Measurements from ENCODE around the gene CNRIP1.

Gene CNRIP1

DNA sequence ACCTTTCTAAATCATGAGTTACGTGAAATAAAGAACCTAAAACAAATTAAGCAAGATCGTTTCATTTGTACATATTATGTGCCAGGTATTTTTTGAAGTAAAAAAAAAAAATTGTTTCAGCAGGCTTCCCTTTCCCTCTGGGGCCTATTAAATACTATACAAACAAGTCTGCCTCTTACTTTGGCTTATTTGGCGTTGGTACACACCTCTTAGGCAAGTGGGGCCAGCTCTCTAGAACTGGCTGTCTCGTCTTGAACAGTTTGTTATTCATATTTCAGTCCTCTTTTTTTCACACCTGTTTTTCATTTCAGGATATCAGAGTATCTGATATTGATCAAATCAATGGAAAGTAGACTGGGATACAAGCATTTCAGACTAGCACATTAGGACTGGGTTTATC is 40.1 kb downstream of the CNRIP1 start:
- H3K4me3 ChIP-seq (ENCODE audit: low read depth, low read length), result no peak overlapping the region
- TF ChIP-seq, protein P1, sequence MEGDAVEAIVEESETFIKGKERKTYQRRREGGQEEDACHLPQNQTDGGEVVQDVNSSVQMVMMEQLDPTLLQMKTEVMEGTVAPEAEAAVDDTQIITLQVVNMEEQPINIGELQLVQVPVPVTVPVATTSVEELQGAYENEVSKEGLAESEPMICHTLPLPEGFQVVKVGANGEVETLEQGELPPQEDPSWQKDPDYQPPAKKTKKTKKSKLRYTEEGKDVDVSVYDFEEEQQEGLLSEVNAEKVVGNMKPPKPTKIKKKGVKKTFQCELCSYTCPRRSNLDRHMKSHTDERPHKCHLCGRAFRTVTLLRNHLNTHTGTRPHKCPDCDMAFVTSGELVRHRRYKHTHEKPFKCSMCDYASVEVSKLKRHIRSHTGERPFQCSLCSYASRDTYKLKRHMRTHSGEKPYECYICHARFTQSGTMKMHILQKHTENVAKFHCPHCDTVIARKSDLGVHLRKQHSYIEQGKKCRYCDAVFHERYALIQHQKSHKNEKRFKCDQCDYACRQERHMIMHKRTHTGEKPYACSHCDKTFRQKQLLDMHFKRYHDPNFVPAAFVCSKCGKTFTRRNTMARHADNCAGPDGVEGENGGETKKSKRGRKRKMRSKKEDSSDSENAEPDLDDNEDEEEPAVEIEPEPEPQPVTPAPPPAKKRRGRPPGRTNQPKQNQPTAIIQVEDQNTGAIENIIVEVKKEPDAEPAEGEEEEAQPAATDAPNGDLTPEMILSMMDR (IDR thresholded peaks at IDR 0.05; ENCODE audit: low read depth, low read length, missing control alignments), result no peak
- in situ Hi-C loops (cut with HindIII; ENCODE audit: low sequenced_read_pairs), result no loop called here
- no peak for DNase-seq (ENCODE audit: low read depth)

DNA sequence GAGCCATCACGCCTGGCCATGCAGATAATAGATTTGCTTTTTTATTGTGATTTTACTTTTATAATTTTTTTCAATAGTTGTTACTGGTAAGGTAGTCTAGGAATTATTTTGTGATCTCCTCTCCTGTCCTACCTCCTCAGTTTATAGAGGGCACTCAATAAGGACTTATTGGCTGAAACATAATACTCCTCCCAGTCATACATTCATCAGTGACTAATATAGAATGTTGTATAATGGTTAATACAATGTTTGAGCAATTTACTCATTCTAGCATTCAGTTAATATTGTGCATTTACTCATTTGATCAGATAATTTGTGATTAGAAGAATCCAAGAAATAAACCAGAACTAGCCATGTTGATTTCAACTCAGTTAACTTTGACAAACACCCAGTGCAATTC is 41.6 kb downstream of the CNRIP1 start:
- in situ Hi-C loops (cut with HindIII; ENCODE audit: low sequenced_read_pairs), result no loop called here
- TF ChIP-seq, protein P1 (IDR thresholded peaks at IDR 0.05; ENCODE audit: low read depth, low read length, missing control alignments), result no peak
- no peak for DNase-seq (ENCODE audit: low read depth)
- no peak overlapping the region for H3K4me3 ChIP-seq (ENCODE audit: low read depth, low read length)

DNA sequence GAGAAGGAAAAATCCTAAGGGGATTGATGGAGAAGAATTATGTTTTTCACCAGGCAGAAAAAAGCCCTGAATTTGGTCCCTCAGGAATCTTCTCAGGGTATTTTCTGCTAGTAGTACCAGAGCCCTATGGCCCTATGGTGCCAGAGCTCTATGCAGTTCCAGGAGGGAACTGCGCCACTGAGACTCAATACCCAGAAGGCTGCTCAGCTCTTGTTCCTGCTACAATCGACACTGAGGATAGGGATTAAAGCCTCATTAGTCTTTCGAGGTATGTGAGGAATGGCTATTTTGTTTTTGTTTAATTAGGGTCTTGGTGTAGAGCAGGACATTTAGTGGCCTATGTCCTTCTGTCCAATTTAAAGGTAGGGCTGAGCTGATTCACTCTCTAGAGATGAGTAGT is 45.7 kb downstream of the CNRIP1 start:
- no peak for DNase-seq (ENCODE audit: low read depth)
- H3K4me3 ChIP-seq (ENCODE audit: low read depth, low read length), result no peak overlapping the region
- in situ Hi-C loops (cut with HindIII; ENCODE audit: low sequenced_read_pairs), result no loop called here
- TF ChIP-seq, protein P1 (IDR thresholded peaks at IDR 0.05; ENCODE audit: low read depth, low read length, missing control alignments), result no peak

DNA sequence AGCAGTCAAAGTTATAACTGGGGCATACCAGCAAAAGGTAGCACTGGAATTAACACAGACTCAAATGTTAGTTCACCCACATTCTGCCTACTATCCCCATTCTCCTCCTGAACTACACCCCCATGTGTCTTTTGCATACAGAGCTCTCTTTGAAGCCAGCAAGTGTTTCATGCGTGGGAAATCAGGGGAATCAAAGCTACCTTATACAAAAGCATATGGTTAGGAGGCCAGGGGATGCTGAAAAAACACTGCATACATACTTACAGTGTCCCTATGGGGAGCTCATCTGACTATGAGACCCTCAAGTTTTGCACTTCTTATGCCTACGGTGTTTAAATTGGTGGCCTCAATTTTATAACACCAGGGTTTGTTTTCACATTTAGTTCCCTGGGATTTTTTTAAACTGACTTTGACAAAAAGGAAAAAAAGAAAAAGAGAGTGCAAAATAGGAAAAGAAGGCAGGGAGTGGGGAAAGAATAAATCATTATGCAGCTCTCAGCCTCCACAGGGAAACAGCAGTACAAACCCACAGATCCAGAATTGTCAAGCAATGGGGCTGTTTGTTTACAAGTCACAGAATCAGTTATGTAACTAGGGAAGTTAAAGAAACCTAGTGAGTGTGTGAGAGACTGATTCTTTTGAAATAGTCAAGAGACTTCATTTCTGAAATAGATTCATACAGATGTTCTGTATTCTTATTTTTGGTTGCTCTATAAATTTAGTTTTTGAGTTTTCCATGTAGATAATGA is 47.3 kb downstream of the CNRIP1 start:
- DNase-seq (ENCODE audit: low read depth), result no peak
- in situ Hi-C loops (cut with HindIII; ENCODE audit: low sequenced_read_pairs), result no loop called here
- H3K4me3 ChIP-seq (ENCODE audit: low read depth, low read length), result no peak overlapping the region
- TF ChIP-seq, protein P1 (IDR thresholded peaks at IDR 0.05; ENCODE audit: low read depth, low read length, missing control alignments), result no peak

DNA sequence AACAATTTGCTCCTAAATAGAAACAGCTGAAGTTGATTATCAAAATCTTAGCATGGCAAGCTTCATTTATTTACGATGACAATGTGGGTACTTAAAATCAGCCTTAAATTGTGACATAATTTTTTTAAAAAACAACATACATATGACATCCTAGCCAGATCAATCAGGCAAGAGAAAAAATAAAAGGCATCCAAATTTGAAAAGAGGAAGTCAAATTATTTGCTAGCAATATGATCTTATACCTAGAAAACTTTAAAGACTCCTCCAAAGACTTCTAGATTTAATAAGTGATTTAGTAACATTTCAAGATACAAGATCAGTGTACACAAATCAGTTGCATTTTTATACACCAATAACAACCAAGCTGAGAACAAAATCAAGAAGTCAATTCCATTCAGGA is 53.1 kb downstream of the CNRIP1 start:
- TF ChIP-seq, protein P1 (IDR thresholded peaks at IDR 0.05; ENCODE audit: low read depth, low read length, missing control alignments), result no peak
- in situ Hi-C loops (cut with HindIII; ENCODE audit: low sequenced_read_pairs), result no loop called here
- no peak for DNase-seq (ENCODE audit: low read depth)

DNA sequence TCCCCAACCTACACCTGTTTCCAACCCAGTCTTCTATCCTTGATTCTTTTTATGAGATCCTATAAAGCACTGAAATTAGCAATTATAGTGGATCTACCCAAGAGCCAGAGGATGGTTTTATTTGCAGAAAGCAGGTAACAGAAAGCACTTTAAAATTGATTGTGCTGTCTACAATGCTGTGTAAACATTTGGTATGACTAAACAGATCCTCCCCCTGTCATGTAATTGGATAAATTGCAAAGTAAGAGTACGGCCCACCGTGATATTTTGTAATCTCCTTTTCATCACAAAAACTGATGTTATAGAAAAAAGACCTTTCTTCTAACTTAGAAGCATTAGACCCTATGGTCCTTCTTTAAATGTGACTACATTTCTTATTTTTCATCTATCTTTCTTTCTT is 56.1 kb downstream of the CNRIP1 start:
- in situ Hi-C loops (cut with HindIII; ENCODE audit: low sequenced_read_pairs), result no loop called here
- TF ChIP-seq, protein P1 (IDR thresholded peaks at IDR 0.05; ENCODE audit: low read depth, low read length, missing control alignments), result no peak
- no peak for DNase-seq (ENCODE audit: low read depth)
- H3K4me3 ChIP-seq (ENCODE audit: low read depth, low read length), result no peak overlapping the region

More for the DNA sequence above, 53.1 kb downstream of the CNRIP1 start:
- H3K4me3 ChIP-seq (ENCODE audit: low read depth, low read length), result no peak overlapping the region
